KMS-11 (cell line): ENCODE measurements around the gene DMGDH.
A peak's percentile ranks its signal among the peaks of the same experiment; 100 is the strongest.

Source experiments
- H2AFZ ChIP-seq: fragments of 200-600 bp; sonication (generic); 2 replicates; pipeline ENCODE4 v1.6.1; 2016; ENCODE audit warnings: antibody characterized with exemption, mixed run types, low read depth
- H3K27ac ChIP-seq: fragments of 200-600 bp; sonication (generic); 2 replicates; pipeline ENCODE4 v1.6.1; 2016; ENCODE audit warnings: mild to moderate bottlenecking, mixed run types
- H3K27me3 ChIP-seq: fragments of 200-600 bp; sonication (generic); 2 replicates; pipeline ENCODE4 v1.6.1; 2017; ENCODE audit warnings: mild to moderate bottlenecking, low read depth, mixed run types, moderate library complexity; ENCODE audit not compliant: insufficient read depth
- H3K36me3 ChIP-seq: fragments of 200-600 bp; sonication (generic); 2 replicates; pipeline ENCODE4 v1.6.1; 2017; ENCODE audit warnings: mild to moderate bottlenecking, mixed run types; ENCODE audit not compliant: insufficient read depth
- H3K4me1 ChIP-seq: fragments of 200-600 bp; sonication (generic); 2 replicates; pipeline ENCODE4 v1.6.1; 2016; ENCODE audit warnings: mild to moderate bottlenecking, low read depth, mixed run types; ENCODE audit not compliant: poor library complexity, severe bottlenecking
- H3K4me2 ChIP-seq: fragments of 200-600 bp; sonication (generic); 2 replicates; pipeline ENCODE4 v1.7.0; 2016; ENCODE audit warnings: mild to moderate bottlenecking, mixed run types
- H3K4me3 ChIP-seq: fragments of 200-600 bp; sonication (generic); IDR thresholded peaks from 2 replicates; pipeline ENCODE4 v1.6.1; 2017; ENCODE audit warnings: low read depth, low read length, mixed read lengths; ENCODE audit not compliant: insufficient read depth
- H3K79me2 ChIP-seq: fragments of 200-600 bp; sonication (generic); 2 replicates; pipeline ENCODE4 v1.6.1; 2016; ENCODE audit warnings: low read depth, mixed run types; ENCODE audit not compliant: insufficient read depth
- H3K9ac ChIP-seq: fragments of 200-600 bp; sonication (generic); 2 replicates; pipeline ENCODE4 v1.6.1; 2016; ENCODE audit warnings: mild to moderate bottlenecking, mixed run types
- H4K20me1 ChIP-seq: fragments of 200-600 bp; sonication (generic); 2 replicates; pipeline ENCODE4 v1.6.1; 2016; ENCODE audit warnings: mild to moderate bottlenecking, mixed run types; ENCODE audit not compliant: insufficient read depth
- CTCF ChIP-seq: fragments of 200-600 bp; sonication (generic); conservative IDR thresholded peaks from 2 replicates; pipeline ENCODE4 v1.6.1; 2017; ENCODE audit warnings: low read depth, mild to moderate bottlenecking, antibody characterized with exemption, low read length, moderate library complexity, mixed read lengths

DMGDH gene

GRCh38 chr5:79109527-79110492, 40.3 kb upstream of the DMGDH start:
- H3K27ac ChIP-seq = no peak overlapping the region
- H3K27me3 ChIP-seq = no peaks in the 10 kb centered on the region
- no peak overlapping the region for H2AFZ ChIP-seq
- no peaks in the 10 kb centered on the region for H4K20me1 ChIP-seq
- no peaks in the 10 kb centered on the region for H3K79me2 ChIP-seq
- H3K9ac ChIP-seq = no peak overlapping the region
- no peak overlapping the region for H3K4me2 ChIP-seq
- H3K4me1 ChIP-seq = no peaks in the 10 kb centered on the region
- H3K4me3 ChIP-seq = no peak overlapping the region
- no peaks in the 10 kb centered on the region for H3K36me3 ChIP-seq
- peak; percentile 53 for TF ChIP-seq CTCF

GRCh38 chr5:79108792-79109191, 39.3 kb upstream of the DMGDH start:
- H3K27ac ChIP-seq = no peak overlapping the region
- TF ChIP-seq CTCF = no peak
- no peak overlapping the region for H3K9ac ChIP-seq

GRCh38 chr5:79108086-79108485, 38.6 kb upstream of the DMGDH start:
- no peak overlapping the region for H2AFZ ChIP-seq
- H3K4me3 ChIP-seq = no peak overlapping the region
- no peak overlapping the region for H3K9ac ChIP-seq
- H3K79me2 ChIP-seq = no peaks in the 10 kb centered on the region
- no peak overlapping the region for H3K4me2 ChIP-seq
- TF ChIP-seq CTCF = no peak
- H3K4me1 ChIP-seq = no peaks in the 10 kb centered on the region
- no peaks in the 10 kb centered on the region for H3K36me3 ChIP-seq
- H4K20me1 ChIP-seq = no peaks in the 10 kb centered on the region
- H3K27ac ChIP-seq = no peak overlapping the region
- H3K27me3 ChIP-seq = no peaks in the 10 kb centered on the region

More at GRCh38 chr5:79108792-79109191, 39.3 kb upstream of the DMGDH start:
- H3K79me2 ChIP-seq = no peaks in the 10 kb centered on the region
- H3K4me3 ChIP-seq = no peak overlapping the region
- H3K27me3 ChIP-seq = no peaks in the 10 kb centered on the region
- H2AFZ ChIP-seq = no peak overlapping the region
- no peaks in the 10 kb centered on the region for H3K36me3 ChIP-seq
- H3K4me2 ChIP-seq = no peak overlapping the region
- no peaks in the 10 kb centered on the region for H4K20me1 ChIP-seq
- no peaks in the 10 kb centered on the region for H3K4me1 ChIP-seq

GRCh38 chr5:79107020-79107796, 37.7 kb upstream of the DMGDH start:
- Histone ChIP-seq H3K4me3 (no peak overlapping the region), H3K27ac (no peak overlapping the region), H3K9ac (no peak overlapping the region), H3K27me3 (no peaks in the 10 kb centered on the region), H3K36me3 (no peaks in the 10 kb centered on the region), H2AFZ (no peak overlapping the region), H3K4me2 (no peak overlapping the region), H3K4me1 (no peaks in the 10 kb centered on the region), H3K79me2 (no peaks in the 10 kb centered on the region), H4K20me1 (no peaks in the 10 kb centered on the region)
- no peak for TF ChIP-seq CTCF
